Endothelial cell (in vitro differentiated cells): Measurements from ENCODE around the gene MINK1. TPM values are rescaled to one million over a fixed set of nuclear protein-coding genes. Genes with fewer than 3 reads are reported as not detected.
"Not testable (repeated sequence)": the region's sequence is repeated elsewhere in the genome, so short reads cannot be mapped to it uniquely, and the experiment has no call there.

Experiments used
- DNase-seq: peaks from one replicate; pipeline ENCODE4 v3.0.0; 2021; ENCODE audit warnings: low spot score
- H3K27ac Mint-ChIP-seq: one replicate; pipeline ENCODE4 v1.8.0; 2021; ENCODE audit warnings: mixed read lengths, inconsistent platforms; ENCODE audit not compliant: unreplicated experiment
- H3K27me3 Mint-ChIP-seq: one replicate; pipeline ENCODE4 v1.8.0; 2021; ENCODE audit warnings: mild to moderate bottlenecking, moderate library complexity, mixed read lengths, inconsistent platforms; ENCODE audit not compliant: unreplicated experiment
- H3K36me3 Mint-ChIP-seq: one replicate; pipeline ENCODE4 v1.8.0; 2021; ENCODE audit warnings: mild to moderate bottlenecking, low read depth, mixed read lengths, inconsistent platforms; ENCODE audit not compliant: unreplicated experiment
- H3K4me1 Mint-ChIP-seq: one replicate; pipeline ENCODE4 v1.8.0; 2021; ENCODE audit warnings: mild to moderate bottlenecking, mixed read lengths, inconsistent platforms; ENCODE audit not compliant: unreplicated experiment
- H3K4me3 Mint-ChIP-seq: one replicate; pipeline ENCODE4 v1.8.0; 2021; ENCODE audit warnings: mild to moderate bottlenecking, mixed read lengths, inconsistent platforms; ENCODE audit not compliant: unreplicated experiment
- H3K9me3 Mint-ChIP-seq: one replicate; pipeline ENCODE4 v1.8.0; 2021; ENCODE audit warnings: mixed read lengths, inconsistent platforms; ENCODE audit not compliant: unreplicated experiment
- CTCF ChIP-seq: fragments of 200-600 bp; sonication (generic); IDR thresholded peaks from one replicate; pipeline ENCODE4 v1.5.0; 2021; ENCODE audit warnings: antibody characterized with exemption; ENCODE audit not compliant: unreplicated experiment
- total RNA-seq: library from RNA; stranded (reverse); fragmentation: NEBNext Ultra II Directional; extraction: Animal tissue kit (Norgen Biotek cat#: 25700); gene quantifications from one replicate; pipeline ENCODE4 v1.2.1, GENCODE V29; 2021; ENCODE audit not compliant: unreplicated experiment

The MINK1 gene
- total RNA-seq, 1 donor from 2014 or later, result 176 TPM

GRCh38 chr17:4919511-4920047 lies 86.4 kb downstream of the MINK1 start:
- no peak for TF ChIP-seq CTCF
- Mint-ChIP-seq H3K4me1 (no peaks in the 10 kb centered on the region), H3K36me3 (no peaks in the 10 kb centered on the region), H3K27ac (no peak overlapping the region), H3K4me3 (no peak overlapping the region), H3K27me3 (no peaks in the 10 kb centered on the region), H3K9me3 (no peaks in the 10 kb centered on the region)
- no peak for DNase-seq

- TF ChIP-seq CTCF, result no peak
- Mint-ChIP-seq H3K27ac (no peak overlapping the region), H3K36me3 (no peaks in the 10 kb centered on the region), H3K4me3 (no peak overlapping the region), H3K4me1 (no peaks in the 10 kb centered on the region), H3K27me3 (no peaks in the 10 kb centered on the region), H3K9me3 (no peaks in the 10 kb centered on the region)
- DNase-seq, result no peak
Measured at GRCh38 chr17:4920351-4921048, 87.4 kb downstream of the MINK1 start.

GRCh38 chr17:4921320-4921719 lies 88.2 kb downstream of the MINK1 start:
- TF ChIP-seq CTCF, result no peak
- H3K27ac Mint-ChIP-seq, result no peak overlapping the region
- H3K27me3 Mint-ChIP-seq, result no peaks in the 10 kb centered on the region
- H3K9me3 Mint-ChIP-seq, result no peaks in the 10 kb centered on the region
- H3K4me3 Mint-ChIP-seq, result no peak overlapping the region
- peaks cover under 1% of the 10 kb centered on the region for H3K36me3 Mint-ChIP-seq
- DNase-seq, result no peak
- no peaks in the 10 kb centered on the region for H3K4me1 Mint-ChIP-seq

- not testable (repeated sequence) for H3K9me3 Mint-ChIP-seq, H3K27me3 Mint-ChIP-seq, DNase-seq, H3K27ac Mint-ChIP-seq, H3K4me1 Mint-ChIP-seq
- Mint-ChIP-seq H3K36me3 (peaks cover 23% of the 10 kb centered on the region), H3K4me3 (peak overlapping the region; percentile 3)
Measured at GRCh38 chr17:4926577-4927335, 93.6 kb downstream of the MINK1 start.

GRCh38 chr17:4928881-4929280 lies 95.7 kb downstream of the MINK1 start:
- Mint-ChIP-seq H3K4me3 (peak overlapping the region; percentile 65), H3K9me3 (no peaks in the 10 kb centered on the region), H3K27me3 (peaks cover 6% of the 10 kb centered on the region), H3K27ac (no peak overlapping the region), H3K36me3 (peaks cover 23% of the 10 kb centered on the region), H3K4me1 (peaks cover 10% of the 10 kb centered on the region)
- no peak for DNase-seq
- TF ChIP-seq CTCF, result no peak
